GM21576 (cell line): ENCODE measurements around the gene LARGE1.
"Not testable (repeated sequence)": the region's sequence is repeated elsewhere in the genome, so short reads cannot be mapped to it uniquely, and the experiment has no call there.

Experiments
- ATAC-seq: cut with Tn5 transposase; IDR thresholded peaks from one replicate; pipeline ENCODE4 v1.9.1; 2021; ENCODE audit warnings: mild to moderate bottlenecking, moderate library complexity; ENCODE audit not compliant: unreplicated experiment

Gene LARGE1

DNA sequence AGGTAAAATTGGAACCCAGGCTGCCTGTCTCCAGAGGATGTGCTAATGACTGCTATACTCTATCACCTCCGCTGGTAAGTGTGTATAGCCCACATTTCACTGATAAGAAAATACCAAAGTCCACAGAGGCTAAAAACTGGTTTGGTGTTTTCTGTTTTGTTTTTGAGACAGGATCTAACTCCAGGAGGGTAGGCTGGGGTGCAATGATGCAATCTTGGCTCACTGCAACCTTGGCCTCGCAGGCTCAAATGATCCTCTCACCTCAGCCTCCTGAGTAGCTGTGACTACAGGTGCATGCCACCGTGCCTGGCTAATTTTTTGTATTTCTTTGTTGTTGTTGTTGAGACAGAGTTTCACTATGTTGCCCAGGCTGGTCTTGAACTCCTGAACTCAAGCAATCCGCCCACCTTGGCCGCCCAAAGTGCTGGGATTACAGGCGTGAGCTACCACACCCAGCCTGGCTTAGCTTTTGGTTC, 409.8 kb downstream of the LARGE1 start:
- no peak for ATAC-seq

GRCh38 chr22:33504941-33505625, 415.2 kb downstream of the LARGE1 start:
- ATAC-seq, result no peak

- no peak for ATAC-seq
Observed at GRCh38 chr22:33496112-33496511, 424.2 kb downstream of the LARGE1 start.

DNA sequence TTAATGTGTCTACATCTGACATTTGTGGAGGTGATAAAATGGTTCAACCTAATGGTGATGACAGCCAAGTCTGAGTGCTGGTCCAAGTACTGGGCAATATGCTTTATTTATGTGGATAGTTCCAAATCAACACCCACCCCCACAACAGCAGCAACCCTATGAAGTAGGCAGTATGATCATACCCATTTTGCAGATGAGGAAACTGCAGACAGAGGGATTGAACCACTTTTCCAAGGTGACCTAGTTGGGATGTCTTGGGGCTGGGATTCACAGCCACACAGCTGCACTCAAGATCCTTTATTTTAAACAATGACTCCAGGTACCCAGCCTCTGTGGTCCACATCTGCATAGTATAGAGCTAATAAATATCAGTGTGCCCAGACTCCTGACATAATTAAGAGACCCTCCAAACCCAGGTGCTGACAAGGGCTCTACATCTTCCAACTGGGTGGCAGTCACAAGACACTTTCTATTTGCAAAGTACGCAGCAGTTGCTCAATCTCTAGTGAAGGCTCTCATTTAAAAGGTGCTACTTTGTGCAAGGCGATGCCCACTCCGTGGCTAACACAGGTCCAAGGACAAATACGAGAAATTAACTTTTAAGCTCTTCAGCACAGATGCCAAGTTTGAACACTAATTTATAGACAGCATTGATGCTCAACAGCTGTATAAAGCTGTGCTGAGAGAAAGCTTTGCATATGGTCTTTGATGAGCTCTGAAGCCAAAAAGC, 426.6 kb downstream of the LARGE1 start:
- no peak for ATAC-seq

GRCh38 chr22:33492210-33492651, 428.0 kb downstream of the LARGE1 start:
- ATAC-seq, result no peak

- no peak for ATAC-seq
Observed at GRCh38 chr22:33487041-33487716, 433.1 kb downstream of the LARGE1 start.

DNA sequence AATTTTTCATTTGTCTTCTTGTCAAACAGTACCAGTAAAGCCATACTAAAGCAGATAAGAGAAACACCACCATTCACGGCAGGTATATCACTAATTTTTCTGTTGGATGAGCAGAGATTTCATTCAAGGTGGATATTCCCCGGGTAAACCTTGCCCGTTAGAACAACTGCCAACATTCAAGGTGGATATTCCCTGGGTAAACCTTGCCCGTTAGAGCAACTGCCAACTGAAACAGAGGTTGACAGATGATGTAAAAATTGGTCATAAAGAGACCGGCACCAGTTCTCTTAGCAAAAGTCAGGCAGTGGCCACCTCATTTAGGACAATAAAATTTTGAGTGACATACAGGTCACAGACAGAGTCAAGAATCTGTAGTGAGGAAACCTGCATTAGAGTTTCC, 438.7 kb downstream of the LARGE1 start:
- no peak for ATAC-seq

DNA sequence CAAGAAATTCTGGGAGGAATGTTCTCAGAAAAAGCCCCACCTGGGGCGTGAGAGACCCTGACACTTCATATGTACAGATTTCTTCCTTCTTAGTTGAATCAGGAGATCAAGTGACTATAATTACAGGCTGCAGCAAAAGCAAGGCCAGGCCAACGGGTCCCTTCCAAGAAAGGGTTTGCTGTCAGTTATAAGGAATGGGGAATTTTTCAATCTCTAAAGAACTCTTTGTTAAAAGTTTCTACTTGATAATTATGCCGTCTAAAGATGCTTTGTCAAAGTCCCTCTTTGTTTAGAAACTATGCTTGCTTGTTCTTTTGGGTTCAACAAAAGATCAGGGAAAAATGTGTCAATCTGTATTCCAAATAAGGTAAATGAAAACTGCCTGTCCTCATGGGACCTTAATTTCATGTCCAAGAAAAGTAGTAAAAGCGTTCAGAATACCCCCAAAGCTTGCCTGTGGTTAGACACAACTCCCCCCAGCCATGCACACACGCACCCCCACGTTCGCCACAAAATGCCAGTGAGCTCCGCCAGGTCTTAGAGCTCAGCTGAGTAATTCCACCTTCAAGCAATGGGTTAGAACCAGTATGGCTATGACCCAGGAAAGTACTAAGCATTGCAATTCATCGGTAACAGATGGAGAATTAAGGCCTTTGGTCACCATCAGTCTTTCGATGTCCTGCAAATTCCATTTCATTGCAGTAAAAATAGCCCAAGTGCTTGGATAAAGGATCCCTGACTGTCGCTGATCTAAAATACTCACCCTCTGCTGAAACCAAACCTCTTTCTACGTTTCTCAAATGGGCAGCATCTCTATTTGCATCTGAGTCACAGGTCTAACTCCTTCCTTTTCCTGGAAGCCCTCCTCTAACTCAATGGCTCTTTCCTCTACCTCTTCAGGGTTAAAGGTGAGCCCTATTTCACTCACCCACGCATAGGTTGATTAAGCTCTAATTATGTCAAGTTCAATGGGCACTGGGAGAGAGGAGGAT, 442.9 kb downstream of the LARGE1 start:
- no peak for ATAC-seq

DNA sequence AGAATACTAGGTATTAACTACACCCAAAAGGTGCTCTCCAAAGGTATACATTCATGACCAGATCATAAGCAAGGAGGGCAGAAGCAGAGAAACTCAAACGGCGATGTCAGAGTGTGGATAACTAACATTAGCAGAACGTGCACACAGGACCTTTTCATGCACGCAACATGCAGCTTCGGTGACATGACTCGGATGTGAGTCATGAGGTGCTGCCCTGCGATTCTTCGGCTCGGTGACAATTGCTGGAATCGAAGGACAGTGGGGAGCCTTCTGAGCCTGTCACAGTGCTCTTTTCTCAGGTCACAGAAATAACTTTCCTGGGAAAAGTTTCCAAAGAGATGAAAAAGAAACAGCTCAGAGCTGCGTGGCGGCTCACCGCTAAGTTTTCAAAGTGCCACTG, 443.6 kb downstream of the LARGE1 start:
- ATAC-seq, result no peak

GRCh38 chr22:33476206-33476605, 444.1 kb downstream of the LARGE1 start:
- ATAC-seq, result no peak

- ATAC-seq, result no peak
Observed at GRCh38 chr22:33474587-33474986, 445.7 kb downstream of the LARGE1 start.

GRCh38 chr22:33472462-33473344, 447.6 kb downstream of the LARGE1 start:
- ATAC-seq, result peak; percentile 54

GRCh38 chr22:33470456-33470855, 449.8 kb downstream of the LARGE1 start:
- no peak for ATAC-seq

DNA sequence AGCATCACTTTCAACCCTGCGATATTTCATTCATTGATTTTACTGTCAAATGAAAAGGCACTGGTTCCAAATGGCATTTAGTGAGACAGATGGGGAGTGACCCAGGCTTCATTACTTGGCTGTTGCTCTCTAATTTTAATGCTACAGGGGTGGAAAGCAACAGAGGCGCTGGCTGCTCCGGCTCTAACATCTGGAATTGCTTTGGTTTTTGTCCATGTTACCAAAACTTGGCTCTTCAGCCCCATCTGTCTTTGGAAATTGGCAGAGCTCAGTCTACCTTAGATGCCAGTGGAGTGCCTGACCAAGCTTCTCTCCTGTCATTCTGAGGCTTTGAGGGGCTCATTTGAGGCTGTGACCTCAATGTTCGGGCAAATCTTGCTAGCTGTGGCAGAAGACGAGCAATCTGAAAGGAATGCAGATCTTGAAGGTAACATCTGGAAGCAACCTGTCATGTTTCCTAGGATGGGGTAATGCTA, 452.6 kb downstream of the LARGE1 start:
- ATAC-seq, result no peak

GRCh38 chr22:33467080-33467479, 453.2 kb downstream of the LARGE1 start:
- no peak for ATAC-seq

DNA sequence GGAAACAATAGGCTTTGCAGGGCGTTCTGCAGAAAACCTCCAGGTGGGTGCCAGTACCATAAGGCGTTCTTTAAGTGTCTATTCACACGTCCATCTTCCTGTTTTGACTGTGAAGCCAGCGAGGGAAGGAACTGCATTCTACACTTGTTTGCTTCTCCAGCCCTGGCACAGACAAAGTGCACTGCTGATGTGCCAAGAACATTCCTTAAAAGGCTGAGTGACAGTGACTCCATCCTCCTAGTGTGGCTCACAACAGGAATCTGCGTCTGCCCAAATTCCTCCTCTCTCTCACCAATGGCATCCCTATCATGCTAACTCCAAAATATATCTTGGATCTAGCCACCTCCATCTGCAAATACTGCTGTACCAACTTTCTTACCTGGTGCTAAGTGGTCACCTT, 454.7 kb downstream of the LARGE1 start:
- ATAC-seq, result no peak

- no peak for ATAC-seq
Observed at GRCh38 chr22:33464698-33465097, 455.6 kb downstream of the LARGE1 start.

DNA sequence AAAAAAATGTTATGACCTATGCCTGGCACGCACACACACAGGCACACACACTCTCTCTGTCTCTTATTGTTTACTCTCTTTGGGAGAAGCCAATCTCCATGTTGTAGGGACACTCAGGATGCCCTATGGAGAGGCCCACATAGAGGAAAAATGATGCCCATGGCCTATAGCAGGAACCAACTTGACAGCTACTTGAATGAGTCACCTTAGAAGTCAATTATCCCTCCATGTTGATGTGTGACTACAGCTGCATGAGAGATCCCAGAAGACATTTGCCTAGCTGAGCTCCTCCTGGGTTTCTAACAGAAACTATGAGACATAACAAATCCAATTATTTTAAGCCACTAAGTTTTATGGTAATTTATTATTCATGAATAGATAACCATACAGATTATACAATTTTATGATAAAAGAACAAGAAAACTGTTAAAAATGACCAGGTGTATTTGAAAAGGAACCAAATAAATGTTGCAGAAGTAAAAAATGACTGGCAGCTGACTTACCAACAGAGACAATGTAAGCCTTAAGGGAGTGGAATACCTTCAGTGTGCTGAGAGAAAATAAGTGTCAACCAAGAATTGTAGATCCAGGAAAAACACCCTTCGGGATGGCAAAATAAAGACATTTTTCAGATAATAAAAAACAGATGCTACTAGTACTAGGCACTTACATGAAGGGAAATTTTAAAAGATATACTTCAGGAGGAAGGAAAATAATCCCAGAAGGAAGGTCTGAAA, 458.4 kb downstream of the LARGE1 start:
- no peak for ATAC-seq

- not testable (repeated sequence) for ATAC-seq
Observed at GRCh38 chr22:33461245-33461644, 459.0 kb downstream of the LARGE1 start.
